Neuronal stem cell (in vitro differentiated cells): ENCODE results near the gene PCBP1.
A peak's percentile ranks its signal among the peaks of the same experiment; 100 is the strongest.

Experiments
- DNase-seq: peaks from one replicate; pipeline ENCODE4 v3.0.0-alpha.2; 2013; ENCODE audit warnings: low spot score
- H2AFZ ChIP-seq: one replicate; pipeline ENCODE4 v1.6.1; 2013; ENCODE audit warnings: mild to moderate bottlenecking, low read length, inconsistent platforms
- H2AK5ac ChIP-seq: 2 replicates; pipeline ENCODE4 v1.6.1; 2013; ENCODE audit warnings: low read depth, mild to moderate bottlenecking, inconsistent platforms, low read length, moderate library complexity, mixed read lengths
- H2BK120ac ChIP-seq: 2 replicates; pipeline ENCODE4 v1.6.1; 2013; ENCODE audit warnings: low read depth, mild to moderate bottlenecking, inconsistent platforms, low read length, moderate library complexity, mixed read lengths
- H2BK12ac ChIP-seq: one replicate; pipeline ENCODE4 v1.6.1; 2013; ENCODE audit warnings: low read length, inconsistent platforms
- H2BK15ac ChIP-seq: 2 replicates; pipeline ENCODE4 v1.6.1; 2013; ENCODE audit warnings: mild to moderate bottlenecking, low read length, inconsistent platforms, mixed read lengths
- H2BK5ac ChIP-seq: one replicate; pipeline ENCODE4 v1.6.1; 2013; ENCODE audit warnings: inconsistent platforms, mild to moderate bottlenecking, low read length, moderate library complexity
- H3K14ac ChIP-seq: one replicate; pipeline ENCODE4 v1.6.1; 2013; ENCODE audit warnings: low read length, inconsistent platforms
- H3K18ac ChIP-seq: 2 replicates; pipeline ENCODE4 v1.6.1; 2013; ENCODE audit warnings: low read length, inconsistent platforms
- H3K23ac ChIP-seq: 2 replicates; pipeline ENCODE4 v1.6.1; 2013; ENCODE audit warnings: low read depth, mild to moderate bottlenecking, mixed read lengths, low read length, inconsistent platforms; ENCODE audit not compliant: poor library complexity
- H3K27ac ChIP-seq: replicated peaks from 3 replicates; pipeline ENCODE4 v1.5.1; 2013; ENCODE audit warnings: low read length, inconsistent platforms
- H3K27me3 ChIP-seq, 3 experiments: 2 replicates each; pipeline ENCODE4 v1.6.1; 2013; ENCODE audit warnings: low read length in 3 of 3, mild to moderate bottlenecking in 2 of 3, inconsistent platforms in 1 of 3, low read depth in 1 of 3, mixed read lengths in 1 of 3, moderate library complexity in 1 of 3; ENCODE audit not compliant: control insufficient read depth in 3 of 3, insufficient read depth in 3 of 3
- H3K36me3 ChIP-seq, 2 donors: replicated peaks in 1 of 2; 2 replicates each; pipeline ENCODE4 v1.6.1; 2013; ENCODE audit warnings: low read length in 2 of 2; ENCODE audit not compliant: control insufficient read depth in 2 of 2, insufficient read depth in 2 of 2
- H3K4ac ChIP-seq: 2 replicates; pipeline ENCODE4 v1.6.1; 2013; ENCODE audit warnings: inconsistent platforms, mild to moderate bottlenecking, low read length, moderate library complexity
- H3K4me1 ChIP-seq, 2 donors: 1 replicate in 1 of 2; 2 replicates in 1 of 2; pipeline ENCODE4 v1.6.1; 2013; ENCODE audit warnings: low read length in 2 of 2, low read depth in 1 of 2; ENCODE audit not compliant: control insufficient read depth in 2 of 2, insufficient read depth in 1 of 2
- H3K4me2 ChIP-seq: one replicate; pipeline ENCODE4 v1.6.1; 2013; ENCODE audit warnings: mild to moderate bottlenecking, low read length, inconsistent platforms; ENCODE audit not compliant: insufficient read depth, poor library complexity, severe bottlenecking
- H3K4me3 ChIP-seq, 2 donors: 2 replicates each; pipeline ENCODE4 v1.5.1; 2013; ENCODE audit warnings: low read length in 2 of 2, mild to moderate bottlenecking in 2 of 2, inconsistent platforms in 1 of 2, moderate library complexity in 1 of 2
- H3K79me1 ChIP-seq: one replicate; pipeline ENCODE4 v1.6.1; 2013; ENCODE audit warnings: low read depth, mild to moderate bottlenecking, inconsistent platforms, low read length, moderate library complexity
- H3K9ac ChIP-seq: one replicate; pipeline ENCODE4 v1.6.1; 2013; ENCODE audit warnings: mild to moderate bottlenecking, low read depth, low read length, inconsistent platforms; ENCODE audit not compliant: poor library complexity
- H3K9me3 ChIP-seq, 2 donors: replicated peaks in 1 of 2; 2 replicates each; pipeline versions ENCODE3 to v1.6.1; 2013; ENCODE audit warnings: low read length in 2 of 2, mild to moderate bottlenecking in 2 of 2, inconsistent platforms in 1 of 2, low read depth in 1 of 2, mixed read lengths in 1 of 2, moderate library complexity in 1 of 2; ENCODE audit not compliant: control insufficient read depth in 2 of 2, insufficient read depth in 1 of 2
- H4K8ac ChIP-seq: one replicate; pipeline ENCODE4 v1.6.1; 2013; ENCODE audit warnings: low read depth, mild to moderate bottlenecking, inconsistent platforms, low read length, moderate library complexity
- H4K91ac ChIP-seq: one replicate; pipeline ENCODE4 v1.6.1; 2013; ENCODE audit warnings: low read length, low read depth, mild to moderate bottlenecking, inconsistent platforms; ENCODE audit not compliant: poor library complexity
- WGBS, 2 donors: extraction: QIAGEN DNeasy Blood & Tissue Kit; methylation state at CpG; one replicate each; pipeline ENCODE4 v1.1.7; 2013; ENCODE audit warnings: missing lambda C conversion rate in 2 of 2, mixed read lengths in 1 of 2; ENCODE audit not compliant: insufficient read length in 2 of 2, insufficient replicate concordance in 1 of 2; ENCODE audit errors: extremely low coverage in 2 of 2; 5-methylcytosine and 5-hydroxymethylcytosine counted together

Gene PCBP1

DNA sequence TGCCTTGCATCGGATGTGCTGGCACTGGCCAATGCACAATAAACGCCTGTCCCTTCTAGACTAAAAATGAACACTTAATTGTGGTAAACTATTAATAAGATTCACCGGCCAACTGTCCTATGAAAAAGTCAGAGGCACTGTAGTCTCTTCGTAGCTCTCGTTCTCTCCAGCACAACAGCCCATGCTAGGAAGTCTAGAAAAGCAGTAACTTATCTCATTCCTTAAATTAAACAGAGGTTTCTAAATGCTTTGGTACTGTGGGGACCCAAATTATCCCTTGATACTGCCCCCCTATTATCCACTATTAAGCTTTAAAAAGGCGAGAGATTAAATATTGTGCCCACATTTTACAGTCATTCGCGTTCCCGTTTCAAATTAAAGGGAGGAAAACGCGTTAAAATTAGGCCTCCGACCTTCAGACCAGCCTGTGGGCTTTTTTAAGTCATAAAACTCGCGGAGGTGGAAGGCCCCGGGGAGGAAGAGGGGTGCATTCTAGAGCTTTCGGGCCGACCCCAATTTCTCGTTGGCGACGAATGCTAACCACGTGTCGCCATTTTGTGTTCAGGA, 1.5 kb upstream of the PCBP1 start:
- H3K4me3 ChIP-seq = peak overlapping the region; percentile 82 to 97
- H3K4ac ChIP-seq = peak overlapping the region; percentile 94
- peak overlapping the region; percentile 98 for H3K18ac ChIP-seq
- peak overlapping the region; percentile 72 for H2AK5ac ChIP-seq
- H4K91ac ChIP-seq = no peak overlapping the region
- DNase-seq = no peak
- H2BK12ac ChIP-seq = no peak overlapping the region
- H2BK15ac ChIP-seq = no peak overlapping the region
- no peak overlapping the region for H3K14ac ChIP-seq
- H3K27me3 ChIP-seq = no peaks in the 10 kb centered on the region
- H3K79me1 ChIP-seq = peaks cover 2% of the 10 kb centered on the region
- peak overlapping the region; percentile 83 for H3K9ac ChIP-seq
- peak overlapping the region; percentile 98 for H2BK5ac ChIP-seq
- peaks cover 14 to 21% of the 10 kb centered on the region in 2 donors for H3K4me1 ChIP-seq
- no peaks in the 10 kb centered on the region for H3K9me3 ChIP-seq
- H2BK120ac ChIP-seq = peak overlapping the region; percentile 25
- peaks cover 13 to 70% of the 10 kb centered on the region in 2 donors for H3K36me3 ChIP-seq
- peak overlapping the region; percentile 99 for H3K27ac ChIP-seq
- H4K8ac ChIP-seq = peak overlapping the region; percentile 4
- H3K23ac ChIP-seq = peak overlapping the region; percentile 15
- peak overlapping the region; percentile 96 for H2AFZ ChIP-seq
- H3K4me2 ChIP-seq = peak overlapping the region; percentile 74
- no CpG with 5 or more reads among the region's 22 CpGs for WGBS, 2 donors

DNA sequence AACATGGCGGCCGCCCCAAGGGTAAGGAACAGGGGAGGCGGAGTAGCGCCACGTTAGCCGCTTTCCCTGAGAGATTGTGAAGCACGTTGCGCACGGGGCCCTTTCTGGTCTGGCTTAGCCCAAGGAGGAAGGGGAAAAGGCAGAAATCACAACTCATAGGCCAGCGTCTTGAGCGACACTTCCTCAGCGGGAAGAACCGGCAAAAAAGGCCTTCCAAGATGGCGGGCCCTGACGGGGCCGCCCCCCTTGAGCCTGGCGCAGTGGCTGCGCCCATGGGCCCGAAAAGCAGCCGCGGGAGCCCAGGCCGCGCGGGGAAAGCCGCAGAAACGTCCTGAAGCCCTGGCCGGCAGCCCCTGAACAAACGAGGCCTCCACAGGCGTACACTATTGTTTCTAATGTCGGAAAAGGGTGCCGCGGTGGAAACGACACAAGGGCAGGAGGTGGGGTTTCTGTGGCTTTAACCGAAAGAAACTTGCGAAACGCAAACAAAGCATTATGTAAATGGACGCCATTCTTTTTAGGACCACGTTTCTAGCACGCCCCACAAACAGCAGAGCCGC, 919 bp upstream of the PCBP1 start:
- no CpG with 5 or more reads among the region's 40 CpGs for WGBS, 2 donors
- H2BK120ac ChIP-seq = peak overlapping the region; percentile 25
- H3K79me1 ChIP-seq = peaks cover 2% of the 10 kb centered on the region
- peak; percentile 83 for DNase-seq
- no peaks in the 10 kb centered on the region for H3K27me3 ChIP-seq
- H3K4me2 ChIP-seq = peak overlapping the region; percentile 74
- H2AFZ ChIP-seq = peak overlapping the region; percentile 96
- H4K91ac ChIP-seq = peak overlapping the region; percentile 68
- H2BK5ac ChIP-seq = peak overlapping the region; percentile 98
- peak overlapping the region; percentile 83 for H3K9ac ChIP-seq
- peak overlapping the region; percentile 82 to 97 for H3K4me3 ChIP-seq
- H4K8ac ChIP-seq = peak overlapping the region; percentile 4
- H3K4me1 ChIP-seq = peaks cover 14 to 21% of the 10 kb centered on the region in 2 donors
- peaks cover 11 to 64% of the 10 kb centered on the region in 2 donors for H3K36me3 ChIP-seq
- peak overlapping the region; percentile 98 for H3K18ac ChIP-seq
- H2AK5ac ChIP-seq = peak overlapping the region; percentile 72
- H2BK15ac ChIP-seq = no peak overlapping the region
- H3K23ac ChIP-seq = peak overlapping the region; percentile 61
- H3K27ac ChIP-seq = peak overlapping the region; percentile 99
- H3K9me3 ChIP-seq = no peaks in the 10 kb centered on the region
- H3K14ac ChIP-seq = no peak overlapping the region
- H3K4ac ChIP-seq = peak overlapping the region; percentile 94
- H2BK12ac ChIP-seq = no peak overlapping the region

DNA sequence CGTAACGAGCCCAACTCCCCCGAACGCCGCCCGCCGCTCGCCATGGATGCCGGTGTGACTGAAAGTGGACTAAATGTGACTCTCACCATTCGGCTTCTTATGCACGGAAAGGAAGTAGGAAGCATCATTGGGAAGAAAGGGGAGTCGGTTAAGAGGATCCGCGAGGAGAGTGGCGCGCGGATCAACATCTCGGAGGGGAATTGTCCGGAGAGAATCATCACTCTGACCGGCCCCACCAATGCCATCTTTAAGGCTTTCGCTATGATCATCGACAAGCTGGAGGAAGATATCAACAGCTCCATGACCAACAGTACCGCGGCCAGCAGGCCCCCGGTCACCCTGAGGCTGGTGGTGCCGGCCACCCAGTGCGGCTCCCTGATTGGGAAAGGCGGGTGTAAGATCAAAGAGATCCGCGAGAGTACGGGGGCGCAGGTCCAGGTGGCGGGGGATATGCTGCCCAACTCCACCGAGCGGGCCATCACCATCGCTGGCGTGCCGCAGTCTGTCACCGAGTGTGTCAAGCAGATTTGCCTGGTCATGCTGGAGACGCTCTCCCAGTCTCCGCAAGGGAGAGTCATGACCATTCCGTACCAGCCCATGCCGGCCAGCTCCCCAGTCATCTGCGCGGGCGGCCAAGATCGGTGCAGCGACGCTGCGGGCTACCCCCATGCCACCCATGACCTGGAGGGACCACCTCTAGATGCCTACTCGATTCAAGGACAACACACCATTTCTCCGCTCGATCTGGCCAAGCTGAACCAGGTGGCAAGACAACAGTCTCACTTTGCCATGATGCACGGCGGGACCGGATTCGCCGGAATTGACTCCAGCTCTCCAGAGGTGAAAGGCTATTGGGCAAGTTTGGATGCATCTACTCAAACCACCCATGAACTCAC, 673 bp downstream of the PCBP1 start:
- Histone ChIP-seq H2BK5ac (peak overlapping the region; percentile 98), H2AK5ac (peak overlapping the region; percentile 91), H4K8ac (peak overlapping the region; percentile 19), H3K27me3 (no peaks in the 10 kb centered on the region), H3K27ac (peak overlapping the region; percentile 92), H3K9ac (peak overlapping the region; percentile 96), H2BK120ac (peak overlapping the region; percentile 65), H2BK12ac (peak overlapping the region; percentile 47), H3K79me1 (peaks cover 2% of the 10 kb centered on the region), H3K4me2 (peak overlapping the region; percentile 87), H3K23ac (peak overlapping the region; percentile 86), H3K4me1 (peaks cover 14 to 21% of the 10 kb centered on the region in 2 donors), H3K4ac (peak overlapping the region; percentile 45), H3K18ac (peak overlapping the region; percentile 99), H2AFZ (peak overlapping the region; percentile 37), H3K9me3 (no peaks in the 10 kb centered on the region), H2BK15ac (peak overlapping the region; percentile 69), H3K14ac (peak overlapping the region; percentile 39), H3K36me3 (peaks cover 11 to 49% of the 10 kb centered on the region in 2 donors), H4K91ac (peak overlapping the region; percentile 64), H3K4me3 (peak overlapping the region; percentile 97 to 98)
- no peak for DNase-seq
- no CpG with 5 or more reads among the region's 58 CpGs for WGBS, 2 donors
